Fibroblast of lung (primary cell): ENCODE results near the gene GBF1.

Experiments
- EZH2 ChIP-seq: IDR thresholded peaks from 2 replicates; pipeline ENCODE4 v1.5.1; 2012; ENCODE audit warnings: low read length, control low read depth, mild to moderate bottlenecking; ENCODE audit errors: missing control alignments
- TF ChIP-seq, protein P1 (sequence below), 2 donors: IDR thresholded peaks in 1 of 2; conservative IDR thresholded peaks in 1 of 2; 1 replicate in 1 of 2; 2 replicates in 1 of 2; pipeline ENCODE4 v1.5.1; 2011 to 2012; ENCODE audit warnings: low read length in 2 of 2, control low read depth in 1 of 2, inconsistent platforms in 1 of 2, low read depth in 1 of 2, mild to moderate bottlenecking in 1 of 2

DNA sequence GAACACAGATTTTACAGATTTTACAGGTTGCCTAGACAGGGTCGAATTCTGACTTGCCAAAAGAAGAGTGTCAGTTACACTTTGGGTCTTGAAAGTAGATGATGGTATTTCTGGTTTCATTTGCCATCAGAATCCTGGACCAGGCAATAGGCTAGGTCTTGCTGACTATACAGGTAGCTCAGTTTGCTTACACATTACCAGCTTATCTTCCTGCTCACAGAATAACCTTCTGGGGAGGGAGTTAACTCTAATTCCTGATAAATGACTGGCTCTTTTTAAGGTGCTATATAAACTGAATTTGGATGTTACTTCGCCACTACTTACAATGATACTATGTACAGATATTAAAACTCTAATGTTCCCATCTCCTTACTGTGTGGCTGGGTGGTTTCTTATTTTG is 39.8 kb downstream of the GBF1 start:
- TF ChIP-seq, protein P1, sequence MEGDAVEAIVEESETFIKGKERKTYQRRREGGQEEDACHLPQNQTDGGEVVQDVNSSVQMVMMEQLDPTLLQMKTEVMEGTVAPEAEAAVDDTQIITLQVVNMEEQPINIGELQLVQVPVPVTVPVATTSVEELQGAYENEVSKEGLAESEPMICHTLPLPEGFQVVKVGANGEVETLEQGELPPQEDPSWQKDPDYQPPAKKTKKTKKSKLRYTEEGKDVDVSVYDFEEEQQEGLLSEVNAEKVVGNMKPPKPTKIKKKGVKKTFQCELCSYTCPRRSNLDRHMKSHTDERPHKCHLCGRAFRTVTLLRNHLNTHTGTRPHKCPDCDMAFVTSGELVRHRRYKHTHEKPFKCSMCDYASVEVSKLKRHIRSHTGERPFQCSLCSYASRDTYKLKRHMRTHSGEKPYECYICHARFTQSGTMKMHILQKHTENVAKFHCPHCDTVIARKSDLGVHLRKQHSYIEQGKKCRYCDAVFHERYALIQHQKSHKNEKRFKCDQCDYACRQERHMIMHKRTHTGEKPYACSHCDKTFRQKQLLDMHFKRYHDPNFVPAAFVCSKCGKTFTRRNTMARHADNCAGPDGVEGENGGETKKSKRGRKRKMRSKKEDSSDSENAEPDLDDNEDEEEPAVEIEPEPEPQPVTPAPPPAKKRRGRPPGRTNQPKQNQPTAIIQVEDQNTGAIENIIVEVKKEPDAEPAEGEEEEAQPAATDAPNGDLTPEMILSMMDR (conservative IDR thresholded peaks at IDR 0.05 in 1 of 2, IDR thresholded peaks at IDR 0.05 in 1 of 2; ENCODE audit: low read depth in 1 of 2, low read length in 2 of 2), result no peak
- no peak for TF ChIP-seq EZH2
